GM19324 (cell line): Measurements from ENCODE around the gene MMP10.
A peak's percentile ranks its signal among the peaks of the same experiment; 100 is the strongest.

Experiments
- ATAC-seq: cut with Tn5 transposase; IDR thresholded peaks from one replicate; pipeline ENCODE4 v1.9.1; 2021; ENCODE audit warnings: mild to moderate bottlenecking, moderate library complexity; ENCODE audit not compliant: unreplicated experiment, low FRiP score

The MMP10 gene

GRCh38 chr11:102780491-102780918 is at the start of gene MMP10:
TSS of gene MMP10 (minus strand) at chr11:102780628. CDS start at chr11:102780591, 37 bp downstream.
- no peak for ATAC-seq

DNA sequence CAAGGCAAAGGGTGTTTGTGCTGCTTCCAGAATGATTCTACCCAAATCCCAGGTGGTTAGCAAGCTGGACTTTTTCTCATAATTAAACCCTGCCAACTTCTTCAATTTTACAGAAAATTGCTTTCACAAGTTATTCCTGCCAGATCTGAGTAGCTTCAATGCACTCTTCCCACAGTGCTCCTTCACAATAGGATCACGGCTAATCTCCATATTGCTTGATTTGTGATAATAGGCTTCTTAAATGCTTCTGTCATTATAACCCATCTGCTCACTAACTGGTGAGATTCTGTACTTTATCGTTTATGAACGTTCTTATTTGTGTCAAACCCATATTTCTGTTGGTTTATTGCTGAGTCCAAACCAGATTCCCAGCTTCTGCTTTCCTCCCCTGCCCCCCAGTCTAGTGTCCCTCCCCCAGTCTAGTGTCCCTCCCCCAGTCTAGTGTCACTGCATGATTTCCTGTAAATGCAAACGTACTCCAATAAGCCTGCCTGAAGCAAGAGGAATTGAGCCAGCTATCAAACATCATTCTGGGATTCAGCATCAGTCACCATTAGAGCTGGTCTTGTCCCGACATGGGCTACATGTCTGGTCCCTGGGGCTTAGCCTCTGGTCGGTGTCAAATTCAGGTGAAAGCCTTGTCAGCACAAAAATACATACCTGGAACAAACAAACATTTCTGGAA is 49.0 kb upstream of the MMP10 start:
- ATAC-seq, result no peak

DNA sequence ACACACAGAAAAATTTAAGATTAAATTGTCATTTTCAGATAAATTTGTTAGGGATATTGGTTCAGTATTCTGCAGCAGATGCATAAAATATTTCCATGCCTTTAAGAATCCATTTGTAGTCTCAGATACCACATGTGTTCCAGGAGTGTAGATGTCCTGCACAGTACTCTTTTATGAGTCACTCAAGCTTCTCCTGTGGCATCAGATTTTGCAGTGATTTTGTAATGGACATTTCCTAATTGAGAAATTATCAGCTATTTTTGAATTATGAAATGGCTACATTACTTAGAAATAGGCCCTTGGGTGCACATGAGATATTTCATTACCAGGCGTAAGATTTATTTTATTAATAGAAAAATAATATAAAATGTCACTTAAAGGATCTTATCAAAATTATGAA is 44.1 kb upstream of the MMP10 start:
- no peak for ATAC-seq

DNA sequence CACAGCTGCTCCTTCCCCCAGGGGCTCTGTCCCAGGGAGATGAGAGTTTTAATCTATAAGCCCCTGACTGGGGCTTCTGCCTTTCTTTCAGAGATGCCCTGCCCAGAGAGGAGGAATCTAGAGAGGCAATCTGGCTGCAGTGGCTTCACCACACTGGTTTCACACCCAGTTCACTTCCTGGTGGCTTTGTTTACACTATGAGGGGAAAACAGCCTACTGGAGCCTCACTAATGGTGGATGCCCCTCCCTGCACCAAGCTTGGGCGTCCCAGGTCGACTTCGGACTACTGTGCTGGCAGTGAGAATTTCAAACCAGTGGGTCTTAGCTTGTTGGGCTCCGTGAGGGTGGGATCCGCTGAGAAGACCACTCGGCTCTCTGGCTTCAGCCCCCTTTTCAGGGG is 39.1 kb upstream of the MMP10 start:
- ATAC-seq, result no peak

GRCh38 chr11:102813484-102813883 is 33.1 kb upstream of the MMP10 start:
- no peak for ATAC-seq

GRCh38 chr11:102812188-102812587 is 31.8 kb upstream of the MMP10 start:
- ATAC-seq, result no peak

DNA sequence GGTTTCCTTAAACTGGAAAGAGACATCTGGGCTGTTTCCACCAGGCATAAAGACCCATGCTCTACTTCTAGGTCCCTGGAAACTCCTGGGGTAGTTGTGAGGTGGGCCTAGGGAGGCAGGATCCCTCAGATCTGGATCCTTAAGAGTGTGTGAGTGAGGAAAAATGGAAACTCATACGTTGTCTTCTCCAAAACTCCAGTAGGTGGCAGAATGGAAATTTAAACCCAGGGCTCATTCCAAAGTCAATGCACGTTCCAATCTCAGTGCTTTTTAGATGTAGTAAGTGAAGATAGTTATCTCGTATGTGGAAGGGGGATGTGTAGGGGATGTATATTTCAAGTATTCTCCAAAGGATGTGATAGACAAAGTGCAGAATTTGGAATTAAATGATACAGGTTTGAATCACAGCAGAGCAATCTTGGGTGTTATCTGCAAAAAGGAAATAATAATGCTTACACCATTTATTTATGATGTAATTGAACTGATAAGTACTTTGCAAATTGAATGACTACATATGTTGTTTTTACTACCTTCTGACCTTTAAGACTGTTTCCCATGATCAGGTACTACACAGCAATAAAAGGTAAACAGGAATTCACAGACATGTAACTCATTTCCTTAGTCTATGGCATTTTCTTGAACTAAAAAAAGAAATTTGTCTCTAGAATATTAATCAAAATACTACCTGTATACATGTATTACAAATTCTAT is 30.7 kb upstream of the MMP10 start:
- ATAC-seq, result no peak

DNA sequence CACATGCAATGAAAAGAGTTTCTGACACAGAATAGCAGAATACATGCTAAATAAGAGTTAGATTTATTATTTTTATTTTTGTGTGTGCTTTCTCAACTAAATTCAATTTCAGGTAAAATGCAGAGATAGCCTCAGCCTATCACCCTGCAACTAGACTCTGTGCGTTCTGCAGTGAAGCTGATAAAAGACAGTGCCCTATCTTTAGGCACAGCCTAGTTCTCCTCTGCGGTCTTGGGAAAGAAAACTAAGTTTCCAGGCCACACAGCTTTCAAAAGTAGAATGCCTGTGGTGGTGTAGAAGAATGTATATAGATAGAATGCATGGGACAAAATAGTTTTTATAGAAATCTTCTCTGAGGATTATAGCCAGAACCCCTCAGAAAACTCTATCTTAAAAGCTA is 29.5 kb upstream of the MMP10 start:
- no peak for ATAC-seq

DNA sequence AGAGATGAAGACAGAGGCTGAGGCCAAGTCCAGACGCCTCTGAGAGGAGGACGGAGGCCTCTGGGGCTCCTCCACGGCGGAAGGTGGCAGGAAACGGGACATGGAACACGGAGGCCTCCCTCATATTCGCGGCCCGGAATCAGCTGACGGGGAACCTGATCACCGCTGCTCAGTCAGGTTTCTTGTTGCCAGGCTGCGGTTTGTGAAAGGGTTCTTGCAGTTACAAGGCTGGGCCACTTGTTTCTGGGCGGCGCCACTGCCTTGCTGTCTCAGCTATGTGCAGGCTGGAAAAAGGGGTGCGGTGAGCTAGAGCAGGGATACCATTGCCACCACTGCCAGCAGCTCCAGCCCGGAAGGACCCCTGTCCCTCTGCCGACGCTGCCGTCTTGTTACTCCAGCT is 27.5 kb upstream of the MMP10 start:
- ATAC-seq, result peak; percentile 87

DNA sequence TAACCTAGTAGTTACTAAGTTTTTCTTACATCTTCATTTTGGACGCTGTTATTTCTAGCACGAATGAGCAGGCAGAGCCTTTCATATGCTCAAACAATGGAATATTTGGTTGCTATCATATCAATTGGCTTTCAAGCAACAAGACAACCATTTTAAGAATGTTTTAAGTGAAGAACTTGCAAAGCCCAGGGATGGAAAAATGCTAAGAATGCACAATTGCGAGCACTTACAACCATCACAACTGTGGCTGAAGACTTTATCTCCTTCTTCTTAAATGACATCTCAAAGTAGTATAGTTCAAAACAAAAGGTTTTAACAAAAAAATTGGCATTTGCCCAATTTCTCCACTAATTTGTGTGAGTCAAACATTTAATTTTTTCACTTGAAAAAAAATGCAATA is 25.9 kb upstream of the MMP10 start:
- no peak for ATAC-seq

DNA sequence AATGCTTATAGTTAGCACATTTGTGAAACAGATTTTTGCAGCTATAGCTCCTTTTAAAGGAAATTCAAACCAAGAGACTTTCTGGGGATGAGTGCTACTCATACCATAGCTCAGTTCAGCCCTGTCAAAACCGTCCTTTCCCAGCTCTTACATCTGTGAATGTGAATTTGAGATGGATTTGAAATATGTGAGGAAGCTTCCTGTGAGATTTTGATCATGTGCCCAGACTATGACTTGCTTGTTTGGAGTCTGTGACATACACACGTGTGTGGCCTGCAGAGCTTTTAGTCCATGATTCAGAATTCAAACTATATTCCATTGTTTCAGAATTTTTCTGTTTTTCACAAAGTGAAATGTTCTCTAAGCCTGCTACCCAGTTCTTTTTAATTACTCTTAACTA is 21.9 kb upstream of the MMP10 start:
- no peak for ATAC-seq

DNA sequence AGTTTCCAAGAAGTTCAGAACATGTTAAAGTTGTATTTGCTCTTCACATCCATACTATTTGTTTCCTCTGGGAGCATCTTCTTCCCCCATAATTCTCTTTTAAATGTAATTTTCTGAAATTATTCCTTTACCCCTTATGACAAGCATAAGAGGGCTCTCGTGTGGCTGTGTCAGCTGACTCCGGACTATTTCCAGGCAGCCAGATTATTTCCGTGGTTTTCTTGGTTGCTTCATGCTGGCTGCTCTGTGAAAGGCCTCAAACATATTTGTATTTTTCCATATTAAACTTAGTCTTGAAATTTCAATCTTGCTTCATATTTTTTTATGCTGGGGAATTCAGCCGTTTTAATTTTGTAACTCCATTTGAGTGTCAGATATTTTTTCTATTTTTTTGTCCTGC is 20.3 kb upstream of the MMP10 start:
- no peak for ATAC-seq

DNA sequence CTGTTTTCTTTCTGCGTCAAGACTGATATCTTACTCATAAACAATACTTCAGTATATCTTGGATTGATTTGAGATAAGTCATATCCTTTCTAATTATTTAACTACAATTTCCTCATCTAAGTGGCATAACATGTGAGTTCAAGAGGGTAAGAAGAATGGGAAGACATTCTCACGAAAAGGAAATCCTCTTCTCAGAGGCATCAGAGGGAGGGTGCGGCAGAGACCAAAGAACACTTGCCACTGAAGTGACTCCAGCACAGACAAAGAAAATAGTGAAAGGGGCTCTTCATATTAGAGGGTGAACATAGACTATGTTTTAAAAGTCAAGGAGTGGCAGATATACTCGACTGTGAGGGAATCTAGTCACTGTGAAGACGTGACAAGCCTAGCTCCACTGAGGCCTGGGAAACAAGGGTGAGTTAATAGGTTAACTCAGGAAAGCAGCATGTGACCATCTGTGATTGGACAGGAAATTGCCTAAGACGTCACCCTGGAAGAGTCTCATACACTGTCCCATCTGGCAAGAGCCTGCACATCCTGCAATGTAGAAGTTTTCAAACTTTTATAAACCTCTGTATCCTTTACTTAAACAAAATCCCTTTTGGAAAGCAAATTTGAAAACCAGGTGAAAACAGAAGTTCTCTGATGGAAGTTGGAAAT is 19.4 kb upstream of the MMP10 start:
- ATAC-seq, result no peak

DNA sequence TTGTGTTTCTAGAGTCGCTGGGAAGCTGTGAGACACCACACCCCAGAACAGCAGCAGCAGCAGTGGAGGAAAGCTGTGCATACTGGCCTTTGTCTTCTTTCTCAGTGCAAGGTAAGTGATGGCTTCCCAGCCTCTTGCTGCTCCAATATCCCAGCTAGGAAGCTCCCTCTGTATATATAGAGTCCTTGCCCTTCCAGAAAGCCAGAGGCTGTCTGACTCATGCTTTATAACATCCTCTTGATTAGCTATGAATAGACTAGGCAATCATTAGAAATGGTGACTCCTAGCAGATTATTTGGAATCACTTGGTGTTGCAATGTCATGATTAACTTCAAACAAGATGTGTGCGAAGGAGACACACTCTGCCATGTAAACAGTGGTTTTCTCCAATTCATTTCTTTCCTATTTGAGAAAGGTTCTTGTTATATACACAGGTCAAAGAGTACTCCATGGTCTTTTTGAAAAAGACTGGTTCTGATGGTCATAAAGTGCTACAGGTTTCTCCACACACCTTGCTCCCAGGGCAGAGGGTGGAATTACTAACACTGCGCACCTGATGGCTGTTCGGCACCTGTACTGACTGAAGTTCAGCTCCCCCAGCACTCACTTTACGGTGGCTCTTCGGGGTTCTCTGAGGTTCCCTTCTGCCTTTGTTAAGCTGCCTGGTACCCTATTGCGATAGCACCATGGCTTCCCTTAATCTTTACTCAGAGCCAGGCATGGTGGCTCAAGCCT is 17.8 kb upstream of the MMP10 start, which contains the start of gene MMP1:
MMP1 (minus strand) TSS at position 149 of the 735 bp plus-strand sequence; CDS start at position 81, 68 bp downstream.
- no peak for ATAC-seq

GRCh38 chr11:102794382-102794781 is 14.0 kb upstream of the MMP10 start:
- peak; percentile 81 for ATAC-seq

DNA sequence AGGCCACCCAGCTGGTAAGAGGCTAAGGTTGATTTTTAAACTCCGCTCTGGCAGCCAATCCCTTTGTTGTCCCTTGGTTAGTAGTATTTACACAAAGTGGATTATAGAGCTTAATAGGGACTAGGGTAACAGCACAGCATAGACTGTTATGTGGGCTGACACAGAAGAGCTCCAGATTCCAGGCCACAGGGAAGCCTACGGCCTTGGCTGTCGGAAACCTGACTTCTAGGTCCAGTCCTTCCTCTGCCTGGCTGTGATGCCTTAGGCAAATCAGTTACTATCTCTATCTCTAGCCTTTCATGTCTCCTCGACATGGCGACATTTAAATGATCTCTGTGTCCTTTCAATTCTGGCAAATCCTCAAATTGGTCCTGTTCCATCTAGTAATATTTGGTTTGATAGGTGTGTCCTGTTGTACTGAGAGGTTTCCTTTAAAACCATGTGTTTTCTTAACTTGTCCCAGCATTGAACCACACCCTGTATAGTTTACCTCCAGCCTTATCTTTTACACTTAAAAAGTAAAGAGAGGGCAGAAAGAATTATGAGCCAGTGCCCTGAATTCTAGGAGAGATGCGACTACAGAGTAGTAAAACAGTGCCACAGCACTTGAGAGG is 13.4 kb upstream of the MMP10 start:
- ATAC-seq, result no peak

- no peak for ATAC-seq
Measured at GRCh38 chr11:102792604-102793003, 12.2 kb upstream of the MMP10 start.

DNA sequence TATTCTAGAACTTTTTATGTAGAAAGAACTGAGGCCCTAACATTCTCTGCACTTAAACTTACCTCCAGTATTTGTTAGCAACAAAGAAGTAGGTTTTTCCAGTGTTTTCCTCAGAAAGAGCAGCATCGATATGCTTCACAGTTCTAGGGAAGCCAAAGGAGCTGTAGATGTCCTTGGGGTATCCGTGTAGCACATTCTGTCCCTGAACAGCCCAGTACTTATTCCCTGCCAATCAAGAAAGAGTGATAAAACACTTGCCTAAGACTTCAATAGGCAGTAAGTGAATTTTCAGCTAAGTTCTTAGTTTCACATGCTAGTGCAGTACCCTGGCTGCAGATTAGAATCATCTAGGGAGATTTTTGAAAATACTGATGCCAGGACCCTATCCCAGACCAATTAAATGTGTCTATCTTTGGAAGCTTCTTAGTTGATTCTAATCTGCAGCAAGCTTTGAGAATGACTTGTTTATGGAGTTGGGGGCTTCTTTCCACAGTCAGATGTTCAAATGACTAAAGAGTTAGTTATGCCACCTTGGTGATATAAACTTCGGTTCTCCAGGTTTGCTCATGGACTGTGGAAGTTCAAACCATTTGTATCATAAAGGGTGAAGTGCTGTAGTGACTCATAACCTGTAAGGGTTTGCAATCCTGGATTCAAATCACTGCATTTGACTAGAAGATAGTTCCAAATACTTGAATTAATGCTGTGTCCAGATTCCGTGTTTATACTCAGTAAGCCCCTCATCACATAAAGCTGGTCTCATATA is 11.0 kb upstream of the MMP10 start:
- ATAC-seq, result no peak

GRCh38 chr11:102788334-102788995 is 8.0 kb upstream of the MMP10 start:
- no peak for ATAC-seq
